Astrocyte (in vitro differentiated cells and primary cell): ENCODE measurements around the gene PARD3B. TPM values are rescaled to one million over a fixed set of nuclear protein-coding genes. Genes with fewer than 3 reads are reported as not detected.

Source experiments
- DNase-seq: peaks from one replicate; pipeline ENCODE4 v3.0.0-alpha.2; 2010; ENCODE audit warnings: low read depth
- FAIRE-seq: peaks from 2 replicates; lab custom pipeline; 2011; peaks lifted over from hg19 to GRCh38; lab: Jason Lieb, UNC
- H2AFZ ChIP-seq: 2 replicates; pipeline ENCODE4 v1.6.0; 2012; ENCODE audit warnings: low read depth, low read length, inconsistent platforms
- H3K27ac ChIP-seq: 2 replicates; pipeline ENCODE4 v1.5.1; 2011; ENCODE audit warnings: low read depth, low read length, inconsistent platforms
- H3K27me3 ChIP-seq: 2 replicates; pipeline ENCODE4 v1.6.0; 2011; ENCODE audit warnings: low read length, inconsistent platforms; ENCODE audit not compliant: insufficient read depth
- H3K36me3 ChIP-seq: 2 replicates; pipeline ENCODE4 v1.5.1; 2011; ENCODE audit warnings: low read length, inconsistent platforms; ENCODE audit not compliant: insufficient read depth
- H3K4me1 ChIP-seq: 2 replicates; pipeline ENCODE4 v1.5.1; 2011; ENCODE audit warnings: low read length, inconsistent platforms; ENCODE audit not compliant: insufficient read depth
- H3K4me2 ChIP-seq: 2 replicates; pipeline ENCODE4 v1.6.0; 2012; ENCODE audit warnings: low read length, inconsistent platforms
- H3K4me3 ChIP-seq: 2 replicates; pipeline ENCODE4 v1.5.1; 2011; ENCODE audit warnings: low read depth, mild to moderate bottlenecking, low read length, inconsistent platforms; ENCODE audit not compliant: insufficient read depth
- H3K79me2 ChIP-seq: 2 replicates; pipeline ENCODE4 v1.6.0; 2012; ENCODE audit warnings: mild to moderate bottlenecking, low read length, inconsistent platforms; ENCODE audit not compliant: insufficient read depth
- H3K9ac ChIP-seq: 2 replicates; pipeline ENCODE4 v1.6.0; 2012; ENCODE audit warnings: mild to moderate bottlenecking, low read length, inconsistent platforms
- H3K9me3 ChIP-seq: 2 replicates; pipeline ENCODE4 v1.5.1; 2012; ENCODE audit warnings: low read depth, mild to moderate bottlenecking, low read length, inconsistent platforms; ENCODE audit not compliant: insufficient read depth
- H4K20me1 ChIP-seq: 2 replicates; pipeline ENCODE4 v1.6.0; 2012; ENCODE audit warnings: low read length, inconsistent platforms; ENCODE audit not compliant: insufficient read depth
- H3K27ac Mint-ChIP-seq: one replicate; pipeline ENCODE4 v1.8.0; 2021; ENCODE audit warnings: mild to moderate bottlenecking, mixed read lengths; ENCODE audit not compliant: unreplicated experiment
- H3K27me3 Mint-ChIP-seq: one replicate; pipeline ENCODE4 v1.8.0; 2021; ENCODE audit warnings: low read depth, mixed read lengths; ENCODE audit not compliant: unreplicated experiment
- H3K36me3 Mint-ChIP-seq: one replicate; pipeline ENCODE4 v1.8.0; 2021; ENCODE audit warnings: low read depth, mixed read lengths; ENCODE audit not compliant: unreplicated experiment
- H3K4me1 Mint-ChIP-seq: one replicate; pipeline ENCODE4 v1.8.0; 2021; ENCODE audit warnings: low read depth, mixed read lengths; ENCODE audit not compliant: unreplicated experiment
- H3K4me3 Mint-ChIP-seq: one replicate; pipeline ENCODE4 v1.8.0; 2021; ENCODE audit warnings: mild to moderate bottlenecking, moderate library complexity, mixed read lengths; ENCODE audit not compliant: unreplicated experiment
- H3K9me3 Mint-ChIP-seq: one replicate; pipeline ENCODE4 v1.8.0; 2021; ENCODE audit warnings: mild to moderate bottlenecking, mixed read lengths; ENCODE audit not compliant: unreplicated experiment
- EZH2 ChIP-seq: IDR thresholded peaks from 2 replicates; pipeline ENCODE4 v1.6.1; 2012; ENCODE audit warnings: mild to moderate bottlenecking, low read length, inconsistent platforms; ENCODE audit not compliant: insufficient read depth
- total RNA-seq: library from RNA; stranded (reverse); gene quantifications from 2 replicates; pipeline ENCODE4 v1.2.1, GENCODE V29; 2021
- TF ChIP-seq, protein P1 (sequence below): IDR thresholded peaks from 2 replicates; pipeline ENCODE4 v1.5.1; 2011; ENCODE audit warnings: low read depth, mild to moderate bottlenecking, inconsistent platforms, low read length, moderate library complexity; ENCODE audit not compliant: insufficient read depth

Gene PARD3B
- total RNA-seq, 1 donor from 2014 or later = 6.5 TPM

DNA sequence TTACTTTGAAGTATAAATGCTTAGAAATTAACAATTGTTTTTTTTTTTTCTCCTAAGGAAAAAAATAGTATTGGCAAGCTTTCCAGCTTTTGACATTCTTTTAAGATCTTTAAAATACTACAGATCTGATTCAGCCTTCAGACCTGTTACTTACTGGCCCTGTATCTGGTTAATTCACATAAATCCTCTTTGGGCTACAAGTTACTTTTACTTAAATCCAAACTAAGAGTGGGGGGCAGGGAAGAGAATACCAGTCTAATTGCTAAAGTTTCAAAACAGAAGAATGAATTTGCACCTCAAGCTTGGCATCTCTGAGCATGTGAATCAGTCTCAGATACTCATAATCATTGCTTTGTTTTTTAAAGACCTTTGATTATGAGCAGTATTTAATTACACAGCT is 386.3 kb downstream of the PARD3B start:
- no peak overlapping the region for H3K4me3 ChIP-seq
- no peaks in the 10 kb centered on the region for H3K4me1 Mint-ChIP-seq
- no peak overlapping the region for H3K27ac ChIP-seq
- H3K36me3 ChIP-seq = no peaks in the 10 kb centered on the region
- no peak overlapping the region for H3K4me3 Mint-ChIP-seq
- H2AFZ ChIP-seq = no peak overlapping the region
- FAIRE-seq (no peak), DNase-seq (peak; percentile 14)
- H3K36me3 Mint-ChIP-seq = no peaks in the 10 kb centered on the region
- H4K20me1 ChIP-seq = no peaks in the 10 kb centered on the region
- H3K27me3 ChIP-seq = no peaks in the 10 kb centered on the region
- TF ChIP-seq, protein P1, sequence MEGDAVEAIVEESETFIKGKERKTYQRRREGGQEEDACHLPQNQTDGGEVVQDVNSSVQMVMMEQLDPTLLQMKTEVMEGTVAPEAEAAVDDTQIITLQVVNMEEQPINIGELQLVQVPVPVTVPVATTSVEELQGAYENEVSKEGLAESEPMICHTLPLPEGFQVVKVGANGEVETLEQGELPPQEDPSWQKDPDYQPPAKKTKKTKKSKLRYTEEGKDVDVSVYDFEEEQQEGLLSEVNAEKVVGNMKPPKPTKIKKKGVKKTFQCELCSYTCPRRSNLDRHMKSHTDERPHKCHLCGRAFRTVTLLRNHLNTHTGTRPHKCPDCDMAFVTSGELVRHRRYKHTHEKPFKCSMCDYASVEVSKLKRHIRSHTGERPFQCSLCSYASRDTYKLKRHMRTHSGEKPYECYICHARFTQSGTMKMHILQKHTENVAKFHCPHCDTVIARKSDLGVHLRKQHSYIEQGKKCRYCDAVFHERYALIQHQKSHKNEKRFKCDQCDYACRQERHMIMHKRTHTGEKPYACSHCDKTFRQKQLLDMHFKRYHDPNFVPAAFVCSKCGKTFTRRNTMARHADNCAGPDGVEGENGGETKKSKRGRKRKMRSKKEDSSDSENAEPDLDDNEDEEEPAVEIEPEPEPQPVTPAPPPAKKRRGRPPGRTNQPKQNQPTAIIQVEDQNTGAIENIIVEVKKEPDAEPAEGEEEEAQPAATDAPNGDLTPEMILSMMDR = no peak
- TF ChIP-seq EZH2 = no peak
- no peaks in the 10 kb centered on the region for H3K4me1 ChIP-seq
- no peaks in the 10 kb centered on the region for H3K9me3 Mint-ChIP-seq
- H3K79me2 ChIP-seq = no peaks in the 10 kb centered on the region
- no peaks in the 10 kb centered on the region for H3K27me3 Mint-ChIP-seq
- H3K9ac ChIP-seq = no peak overlapping the region
- H3K27ac Mint-ChIP-seq = no peak overlapping the region
- no peak overlapping the region for H3K4me2 ChIP-seq
- H3K9me3 ChIP-seq = no peaks in the 10 kb centered on the region

DNA sequence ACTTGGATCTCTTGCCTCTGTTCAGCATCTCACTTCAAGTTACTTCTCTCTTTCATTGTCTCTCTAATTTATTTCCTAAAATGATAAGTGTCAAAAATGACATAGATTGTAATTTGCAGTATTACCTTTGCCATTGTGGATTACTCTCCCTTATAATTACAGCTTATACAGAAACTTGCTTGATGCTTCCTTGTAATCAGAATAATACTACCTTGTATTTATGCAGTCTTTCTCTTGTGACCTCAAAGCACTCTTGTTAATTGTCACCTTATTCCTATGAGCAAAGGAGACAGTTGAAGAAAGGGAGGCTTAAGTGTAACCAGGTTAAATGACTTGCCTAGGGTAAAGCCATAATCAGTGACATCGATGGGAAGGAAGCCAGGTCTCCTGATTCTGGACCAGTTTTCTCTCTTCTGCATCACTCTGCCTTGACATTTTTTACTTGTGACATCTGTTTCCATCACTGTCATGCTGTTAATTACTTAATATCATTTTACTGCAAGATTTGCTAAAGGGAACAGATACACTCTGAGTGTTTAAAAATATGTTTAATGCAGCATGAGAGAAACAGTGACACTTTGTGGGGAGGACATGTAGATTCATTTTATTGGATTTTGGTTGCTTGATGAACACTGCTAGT is 388.6 kb downstream of the PARD3B start:
- DNase-seq = no peak
- H3K4me1 Mint-ChIP-seq = no peaks in the 10 kb centered on the region
- no peaks in the 10 kb centered on the region for H3K27me3 Mint-ChIP-seq
- Histone ChIP-seq H3K27ac (no peak overlapping the region), H3K79me2 (no peaks in the 10 kb centered on the region), H3K27me3 (no peaks in the 10 kb centered on the region), H3K4me1 (no peaks in the 10 kb centered on the region), H3K9ac (no peak overlapping the region), H3K4me2 (no peak overlapping the region), H3K36me3 (no peaks in the 10 kb centered on the region), H2AFZ (no peak overlapping the region), H3K9me3 (no peaks in the 10 kb centered on the region), H3K4me3 (no peak overlapping the region), H4K20me1 (no peaks in the 10 kb centered on the region)
- FAIRE-seq = no peak
- no peaks in the 10 kb centered on the region for H3K9me3 Mint-ChIP-seq
- TF ChIP-seq, protein P1 = no peak
- TF ChIP-seq EZH2 = no peak
- no peaks in the 10 kb centered on the region for H3K36me3 Mint-ChIP-seq
- H3K27ac Mint-ChIP-seq = no peak overlapping the region
- no peak overlapping the region for H3K4me3 Mint-ChIP-seq

DNA sequence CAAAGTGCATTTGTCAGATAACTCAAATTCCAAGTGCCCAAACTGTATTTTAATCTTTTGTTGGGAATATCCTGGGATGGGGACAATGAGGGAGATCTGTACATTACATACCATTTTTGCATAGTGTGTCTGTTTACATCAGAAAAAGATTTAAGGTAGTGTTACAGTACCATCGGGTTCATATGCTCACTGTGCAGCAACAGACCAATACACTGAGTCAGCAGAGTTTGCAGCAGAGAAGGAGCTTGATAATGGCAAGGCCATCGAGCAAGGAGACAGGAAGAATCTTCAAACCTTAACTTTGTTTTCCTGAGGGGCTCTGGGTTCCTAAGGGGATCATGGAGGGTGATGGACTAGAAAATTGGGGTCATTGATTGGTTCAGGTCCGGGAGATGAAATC is 399.7 kb downstream of the PARD3B start:
- H3K9me3 Mint-ChIP-seq = peaks cover 4% of the 10 kb centered on the region
- DNase-seq (no peak), FAIRE-seq (no peak)
- H3K27me3 Mint-ChIP-seq = no peaks in the 10 kb centered on the region
- H3K9me3 ChIP-seq = no peaks in the 10 kb centered on the region
- H3K4me3 ChIP-seq = no peak overlapping the region
- no peak overlapping the region for H3K9ac ChIP-seq
- H3K4me1 Mint-ChIP-seq = peaks cover 4% of the 10 kb centered on the region
- TF ChIP-seq EZH2 = no peak
- TF ChIP-seq, protein P1 = no peak
- no peaks in the 10 kb centered on the region for H3K36me3 Mint-ChIP-seq
- no peak overlapping the region for H3K4me3 Mint-ChIP-seq
- no peaks in the 10 kb centered on the region for H3K36me3 ChIP-seq
- H2AFZ ChIP-seq = no peak overlapping the region
- no peaks in the 10 kb centered on the region for H4K20me1 ChIP-seq
- no peak overlapping the region for H3K27ac Mint-ChIP-seq
- no peaks in the 10 kb centered on the region for H3K27me3 ChIP-seq
- H3K27ac ChIP-seq = no peak overlapping the region
- no peak overlapping the region for H3K4me2 ChIP-seq
- H3K4me1 ChIP-seq = no peaks in the 10 kb centered on the region
- no peaks in the 10 kb centered on the region for H3K79me2 ChIP-seq
